ENCODE measurements around the gene NQO1. TPM values are rescaled to one million over a fixed set of nuclear protein-coding genes. Genes with fewer than 3 reads are reported as not detected.

The NQO1 gene
- total and polyA plus RNA-seq, 2 of the 13 experiments (the other 11 are each of a cell fraction or from before 2014, with no cell fraction given) = 464 to 1,060 TPM

DNA sequence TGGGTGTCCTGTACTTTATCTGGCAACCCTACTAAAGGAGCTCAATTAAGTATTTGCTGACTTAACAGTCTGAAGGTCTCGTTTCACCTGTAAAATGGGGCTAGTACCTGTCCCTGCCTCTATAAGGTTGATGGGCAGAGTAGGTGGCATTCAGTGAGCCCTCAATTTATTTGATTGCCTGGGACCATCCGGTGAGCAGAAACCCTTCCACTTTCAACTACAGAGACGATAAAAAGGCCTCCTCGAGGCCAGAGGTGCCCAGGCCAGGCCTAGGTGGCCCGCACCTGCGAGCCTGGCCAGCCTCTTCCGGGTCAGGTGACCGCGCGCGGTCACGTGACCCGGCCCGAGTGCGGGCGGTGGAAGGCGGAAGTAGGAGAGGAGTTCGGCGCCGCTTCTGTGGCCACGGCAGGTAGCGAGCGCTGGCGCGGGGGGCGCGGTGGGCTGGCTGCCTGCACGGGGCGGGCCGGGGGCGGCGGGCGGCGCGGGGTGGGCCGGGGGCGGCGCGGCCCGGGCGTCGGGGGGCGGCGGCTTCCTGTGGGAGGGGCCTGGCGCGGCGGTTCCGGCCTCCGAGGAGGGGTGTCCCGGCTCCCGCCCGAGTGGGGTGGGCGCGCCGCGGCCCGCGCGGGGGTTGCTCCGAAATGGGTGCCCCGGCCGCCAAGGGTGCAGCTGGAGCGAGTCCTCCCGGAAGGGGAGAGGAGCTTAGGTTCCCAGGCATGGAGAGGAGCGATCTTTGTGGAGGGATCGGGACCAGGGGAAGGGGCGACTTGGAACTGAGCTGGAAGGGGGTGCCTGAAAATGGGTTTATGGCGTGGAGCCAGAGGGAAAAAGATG is 35.8 kb upstream of the NQO1 start, which contains the start of gene WWP2 (continued):
- TF ChIP-seq, protein P1, sequence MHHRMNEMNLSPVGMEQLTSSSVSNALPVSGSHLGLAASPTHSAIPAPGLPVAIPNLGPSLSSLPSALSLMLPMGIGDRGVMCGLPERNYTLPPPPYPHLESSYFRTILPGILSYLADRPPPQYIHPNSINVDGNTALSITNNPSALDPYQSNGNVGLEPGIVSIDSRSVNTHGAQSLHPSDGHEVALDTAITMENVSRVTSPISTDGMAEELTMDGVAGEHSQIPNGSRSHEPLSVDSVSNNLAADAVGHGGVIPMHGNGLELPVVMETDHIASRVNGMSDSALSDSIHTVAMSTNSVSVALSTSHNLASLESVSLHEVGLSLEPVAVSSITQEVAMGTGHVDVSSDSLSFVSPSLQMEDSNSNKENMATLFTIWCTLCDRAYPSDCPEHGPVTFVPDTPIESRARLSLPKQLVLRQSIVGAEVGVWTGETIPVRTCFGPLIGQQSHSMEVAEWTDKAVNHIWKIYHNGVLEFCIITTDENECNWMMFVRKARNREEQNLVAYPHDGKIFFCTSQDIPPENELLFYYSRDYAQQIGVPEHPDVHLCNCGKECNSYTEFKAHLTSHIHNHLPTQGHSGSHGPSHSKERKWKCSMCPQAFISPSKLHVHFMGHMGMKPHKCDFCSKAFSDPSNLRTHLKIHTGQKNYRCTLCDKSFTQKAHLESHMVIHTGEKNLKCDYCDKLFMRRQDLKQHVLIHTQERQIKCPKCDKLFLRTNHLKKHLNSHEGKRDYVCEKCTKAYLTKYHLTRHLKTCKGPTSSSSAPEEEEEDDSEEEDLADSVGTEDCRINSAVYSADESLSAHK (CRISPR knock-in tag; IDR thresholded peaks at IDR 0.05; ENCODE audit: borderline replicate concordance) = 0 out of 2 replicates have a peak, but pooled peaks have one; percentile 45
- TF ChIP-seq RCOR2 (CRISPR knock-in tag; IDR thresholded peaks at IDR 0.05) (0 out of 2 replicates have a peak, but pooled peaks have one; percentile 30), HCFC1 (IDR thresholded peaks at IDR 0.05; ENCODE audit: low read depth, low read length) (peak; percentile 62; the same call in 1 of the 2 replicates), ZSCAN12 (CRISPR knock-in tag; IDR thresholded peaks at IDR 0.05) (peak; percentile 17; the same call in 1 of the 2 replicates), MYC (CRISPR knock-in tag; IDR thresholded peaks at IDR 0.05; ENCODE audit: borderline replicate concordance) (peak; percentile 84), ZNF644 (CRISPR knock-in tag; IDR thresholded peaks at IDR 0.05; ENCODE audit: low read depth) (0 out of 2 replicates have a peak, but pooled peaks have one; percentile 15), ZNF598 (CRISPR knock-in tag; IDR thresholded peaks at IDR 0.05; ENCODE audit: borderline replicate concordance) (no peak), ZNF788 (CRISPR knock-in tag; IDR thresholded peaks at IDR 0.05; ENCODE audit: borderline replicate concordance) (no peak), ZNF292 (CRISPR knock-in tag; IDR thresholded peaks at IDR 0.05; ENCODE audit: borderline replicate concordance, low read depth) (no peak), JUNB (CRISPR knock-in tag; IDR thresholded peaks at IDR 0.05; ENCODE audit: borderline replicate concordance) (no peak), SIN3B (IDR thresholded peaks at IDR 0.05; ENCODE audit: low read length) (no peak), ZNF605 (CRISPR knock-in tag; IDR thresholded peaks at IDR 0.05) (no peak), KLF12 (CRISPR knock-in tag; IDR thresholded peaks at IDR 0.05; ENCODE audit: borderline replicate concordance) (peak; percentile 61; the same call in 1 of the 2 replicates), ZNF776 (CRISPR knock-in tag; IDR thresholded peaks at IDR 0.05) (0 out of 2 replicates have a peak, but pooled peaks have one; percentile 31), TOPORS (CRISPR knock-in tag; IDR thresholded peaks at IDR 0.05) (peak; percentile 73; the same call in 1 of the 2 replicates), RFXANK (CRISPR knock-in tag; IDR thresholded peaks at IDR 0.05) (peak; percentile 77; the same call in 1 of the 2 replicates), ZNF124 (CRISPR knock-in tag; IDR thresholded peaks at IDR 0.05) (peak; percentile 48; the same call in 1 of the 2 replicates), MEIS2 (CRISPR knock-in tag; IDR thresholded peaks at IDR 0.05) (peak; percentile 61; the same call in 1 of the 2 replicates), CREM (IDR thresholded peaks at IDR 0.05) (peak; percentile 15; the same call in 1 of the 2 replicates), CREM (CRISPR knock-in tag; IDR thresholded peaks at IDR 0.05) (no peak), HMGA1 (CRISPR knock-in tag; conservative IDR thresholded peaks at IDR 0.05) (no peak)
- TF ChIP-seq, protein P2, sequence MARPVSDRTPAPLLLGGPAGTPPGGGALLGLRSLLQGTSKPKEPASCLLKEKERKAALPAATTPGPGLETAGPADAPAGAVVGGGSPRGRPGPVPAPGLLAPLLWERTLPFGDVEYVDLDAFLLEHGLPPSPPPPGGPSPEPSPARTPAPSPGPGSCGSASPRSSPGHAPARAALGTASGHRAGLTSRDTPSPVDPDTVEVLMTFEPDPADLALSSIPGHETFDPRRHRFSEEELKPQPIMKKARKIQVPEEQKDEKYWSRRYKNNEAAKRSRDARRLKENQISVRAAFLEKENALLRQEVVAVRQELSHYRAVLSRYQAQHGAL (CRISPR knock-in tag; IDR thresholded peaks at IDR 0.05; ENCODE audit: not compliant biosample characterization) = no peak
- TF ChIP-seq, protein P3, sequence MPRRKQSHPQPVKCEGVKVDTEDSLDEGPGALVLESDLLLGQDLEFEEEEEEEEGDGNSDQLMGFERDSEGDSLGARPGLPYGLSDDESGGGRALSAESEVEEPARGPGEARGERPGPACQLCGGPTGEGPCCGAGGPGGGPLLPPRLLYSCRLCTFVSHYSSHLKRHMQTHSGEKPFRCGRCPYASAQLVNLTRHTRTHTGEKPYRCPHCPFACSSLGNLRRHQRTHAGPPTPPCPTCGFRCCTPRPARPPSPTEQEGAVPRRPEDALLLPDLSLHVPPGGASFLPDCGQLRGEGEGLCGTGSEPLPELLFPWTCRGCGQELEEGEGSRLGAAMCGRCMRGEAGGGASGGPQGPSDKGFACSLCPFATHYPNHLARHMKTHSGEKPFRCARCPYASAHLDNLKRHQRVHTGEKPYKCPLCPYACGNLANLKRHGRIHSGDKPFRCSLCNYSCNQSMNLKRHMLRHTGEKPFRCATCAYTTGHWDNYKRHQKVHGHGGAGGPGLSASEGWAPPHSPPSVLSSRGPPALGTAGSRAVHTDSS (CRISPR knock-in tag; conservative IDR thresholded peaks at IDR 0.05) = no peak
- TF ChIP-seq, protein P4, sequence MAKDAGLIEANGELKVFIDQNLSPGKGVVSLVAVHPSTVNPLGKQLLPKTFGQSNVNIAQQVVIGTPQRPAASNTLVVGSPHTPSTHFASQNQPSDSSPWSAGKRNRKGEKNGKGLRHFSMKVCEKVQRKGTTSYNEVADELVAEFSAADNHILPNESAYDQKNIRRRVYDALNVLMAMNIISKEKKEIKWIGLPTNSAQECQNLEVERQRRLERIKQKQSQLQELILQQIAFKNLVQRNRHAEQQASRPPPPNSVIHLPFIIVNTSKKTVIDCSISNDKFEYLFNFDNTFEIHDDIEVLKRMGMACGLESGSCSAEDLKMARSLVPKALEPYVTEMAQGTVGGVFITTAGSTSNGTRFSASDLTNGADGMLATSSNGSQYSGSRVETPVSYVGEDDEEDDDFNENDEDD (CRISPR knock-in tag; IDR thresholded peaks at IDR 0.05; ENCODE audit: borderline replicate concordance) = no peak

All from HepG2 (cell line).